ENCODE data around the gene SARNP.
A peak's percentile ranks its signal among the peaks of the same experiment; 100 is the strongest.

SARNP gene

DNA sequence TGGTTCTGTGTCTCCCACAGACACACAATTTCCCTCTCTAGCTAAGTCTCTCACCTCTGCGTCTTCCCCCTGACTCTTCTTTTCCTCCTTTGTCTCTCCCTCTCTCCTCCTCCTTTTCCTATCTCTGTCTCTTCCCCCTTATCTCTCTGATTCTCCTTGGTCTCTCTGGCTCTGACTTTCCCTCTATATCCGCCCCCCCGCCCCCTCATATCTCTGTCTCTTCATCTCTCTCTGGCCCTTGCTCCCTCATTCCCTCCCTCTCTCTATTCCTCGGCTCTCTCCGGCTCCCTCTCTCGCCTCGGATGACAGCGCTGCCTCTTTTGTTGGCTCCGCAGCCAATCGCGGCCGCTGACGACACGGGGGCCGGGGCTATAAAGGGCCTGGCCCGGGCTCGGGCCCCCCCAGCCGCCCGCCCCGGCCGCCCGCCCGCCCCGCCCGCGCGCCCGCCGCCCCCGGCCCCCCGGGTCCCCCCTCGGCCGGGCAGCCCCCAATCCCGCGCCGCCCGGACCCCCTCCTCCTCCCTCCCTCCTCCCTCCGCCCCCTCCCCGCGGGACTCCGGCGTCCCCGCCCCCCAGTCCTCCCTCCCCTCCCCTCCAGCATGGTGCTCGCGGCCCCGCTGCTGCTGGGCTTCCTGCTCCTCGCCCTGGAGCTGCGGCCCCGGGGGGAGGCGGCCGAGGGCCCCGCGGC lies 74.7 kb downstream of the SARNP start, which contains the start of gene GDF11:
Gene GDF11, plus strand, starts transcription at position 404 of the 687 bp plus-strand sequence. Its CDS starts 195 bp downstream, at position 599.
- DNase-seq (ENCODE audit: low read depth): peak; percentile 65

DNA sequence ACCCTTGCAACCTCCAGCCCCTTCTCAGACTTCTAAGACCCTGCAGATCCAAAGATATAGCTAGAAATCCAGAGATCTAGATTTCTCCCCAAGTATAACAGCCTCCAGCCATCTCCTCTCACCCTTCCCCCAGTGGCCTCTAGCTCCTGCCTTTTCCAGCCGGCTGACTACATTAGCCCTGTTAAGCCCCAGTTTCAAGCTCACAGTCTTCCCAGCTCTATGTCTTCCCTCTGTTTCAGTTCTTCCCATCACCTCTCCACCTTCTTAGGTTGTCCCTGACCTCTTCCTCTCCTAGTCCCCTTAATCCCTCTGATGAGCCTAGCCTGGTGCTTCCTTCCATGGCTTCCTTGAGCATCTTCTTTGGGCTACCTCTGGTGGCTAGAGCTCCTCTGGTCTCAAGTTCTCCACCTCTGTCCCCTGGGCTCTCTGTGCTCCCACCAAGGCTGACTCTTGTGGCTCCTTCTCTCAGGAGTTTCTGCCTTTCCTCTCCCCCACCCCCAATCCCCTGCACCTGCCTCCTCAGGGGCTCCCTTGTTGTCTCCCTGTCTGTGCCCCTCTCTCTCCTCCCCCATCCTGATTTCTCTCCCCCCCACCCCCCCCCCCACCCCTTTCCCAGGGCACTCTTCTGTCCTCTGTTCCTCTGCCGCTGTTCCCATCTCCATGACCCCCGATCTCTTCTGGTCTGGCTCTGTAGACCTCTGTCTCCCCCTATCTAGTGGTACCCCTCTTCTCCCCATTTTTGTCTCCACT lies 75.4 kb downstream of the SARNP start:
- DNase-seq (ENCODE audit: low read depth): no peak

DNA sequence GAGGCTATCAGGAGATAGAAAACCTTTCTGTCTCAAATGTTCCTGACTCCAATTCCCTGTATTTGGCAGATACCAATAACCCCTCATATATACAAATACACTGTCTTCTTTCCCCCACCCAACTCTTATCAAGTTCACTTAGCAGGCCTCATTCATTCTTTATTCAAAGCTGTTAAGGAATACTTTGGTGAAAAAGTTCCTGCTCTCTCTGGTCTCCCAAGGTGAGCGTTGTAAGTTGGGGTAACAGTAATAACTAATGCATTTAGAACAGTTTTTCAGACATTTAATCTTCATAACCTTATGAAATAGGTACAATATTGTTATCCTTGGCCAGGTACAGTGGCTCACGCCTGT lies 78.5 kb downstream of the SARNP start:
- DNase-seq (ENCODE audit: low read depth): no peak

DNA sequence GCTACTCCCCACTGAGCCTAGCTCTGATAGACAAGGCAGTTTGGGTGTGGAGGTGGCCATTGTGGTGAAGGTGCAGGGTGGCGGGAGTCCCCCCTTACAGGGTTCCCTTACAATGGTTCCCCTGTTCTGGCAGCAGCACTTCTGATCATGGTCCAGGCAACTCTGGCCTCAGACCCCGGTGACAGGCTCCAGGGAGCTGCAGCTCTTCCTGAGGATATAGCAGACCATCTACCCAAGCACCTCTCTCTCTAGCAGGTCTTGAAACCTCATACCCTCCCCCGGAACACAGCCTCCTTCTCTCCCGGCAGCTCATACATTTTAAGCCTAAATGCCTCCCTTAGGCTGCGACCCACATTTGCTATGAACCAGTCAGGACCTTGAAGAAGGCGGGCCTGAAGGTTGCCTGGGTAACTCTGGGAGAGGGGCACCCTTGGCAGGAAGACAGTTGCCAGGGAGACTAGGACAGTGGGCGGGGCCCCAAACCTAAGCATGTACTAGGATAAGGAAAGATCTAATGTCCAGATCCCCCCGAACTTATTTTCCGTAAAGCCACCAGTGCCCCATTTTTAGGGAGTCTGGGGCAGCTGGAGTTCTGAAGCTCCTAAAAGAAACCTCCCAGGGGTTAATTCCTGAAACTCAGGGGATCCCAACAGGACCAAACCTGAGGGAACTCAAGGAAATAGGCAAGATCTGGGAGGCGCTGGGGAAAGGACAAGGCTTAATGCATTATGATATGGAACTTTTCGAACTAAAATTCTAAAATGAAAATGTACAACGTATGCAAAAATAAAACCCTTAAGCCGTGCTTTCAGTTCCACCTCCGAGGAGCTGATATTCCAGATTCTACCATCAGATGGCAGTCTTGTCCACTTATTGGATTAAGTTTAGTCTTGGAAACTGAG lies 79.2 kb downstream of the SARNP start:
- peak; percentile 73 for DNase-seq (ENCODE audit: low read depth)

DNA sequence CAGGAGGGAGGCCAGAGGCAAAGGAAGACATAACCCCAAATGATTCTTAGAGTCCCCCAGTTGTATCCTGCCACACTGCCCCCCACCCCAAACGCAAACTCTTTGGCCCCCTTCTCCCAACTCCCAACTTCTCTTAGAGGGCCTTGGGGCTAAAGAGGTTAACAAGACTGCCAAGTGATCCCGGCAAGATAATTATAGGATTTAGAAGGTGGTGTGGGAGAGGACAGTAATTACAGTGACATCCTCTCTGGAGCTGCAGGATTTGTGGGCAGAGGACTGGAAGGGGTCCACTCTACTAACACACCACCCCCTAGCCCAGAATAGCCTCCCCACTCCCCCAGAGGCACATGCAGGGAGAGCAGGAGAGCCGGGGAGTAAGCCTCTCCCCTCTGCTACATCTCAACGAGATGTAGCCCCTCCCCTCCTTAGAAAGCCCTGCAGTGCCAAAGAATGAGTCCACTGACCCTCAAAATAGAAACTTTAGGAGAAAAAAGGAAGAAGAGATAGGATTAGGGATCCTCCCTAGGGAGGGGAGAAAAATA lies 79.9 kb downstream of the SARNP start:
- no peak for DNase-seq (ENCODE audit: low read depth)

DNA sequence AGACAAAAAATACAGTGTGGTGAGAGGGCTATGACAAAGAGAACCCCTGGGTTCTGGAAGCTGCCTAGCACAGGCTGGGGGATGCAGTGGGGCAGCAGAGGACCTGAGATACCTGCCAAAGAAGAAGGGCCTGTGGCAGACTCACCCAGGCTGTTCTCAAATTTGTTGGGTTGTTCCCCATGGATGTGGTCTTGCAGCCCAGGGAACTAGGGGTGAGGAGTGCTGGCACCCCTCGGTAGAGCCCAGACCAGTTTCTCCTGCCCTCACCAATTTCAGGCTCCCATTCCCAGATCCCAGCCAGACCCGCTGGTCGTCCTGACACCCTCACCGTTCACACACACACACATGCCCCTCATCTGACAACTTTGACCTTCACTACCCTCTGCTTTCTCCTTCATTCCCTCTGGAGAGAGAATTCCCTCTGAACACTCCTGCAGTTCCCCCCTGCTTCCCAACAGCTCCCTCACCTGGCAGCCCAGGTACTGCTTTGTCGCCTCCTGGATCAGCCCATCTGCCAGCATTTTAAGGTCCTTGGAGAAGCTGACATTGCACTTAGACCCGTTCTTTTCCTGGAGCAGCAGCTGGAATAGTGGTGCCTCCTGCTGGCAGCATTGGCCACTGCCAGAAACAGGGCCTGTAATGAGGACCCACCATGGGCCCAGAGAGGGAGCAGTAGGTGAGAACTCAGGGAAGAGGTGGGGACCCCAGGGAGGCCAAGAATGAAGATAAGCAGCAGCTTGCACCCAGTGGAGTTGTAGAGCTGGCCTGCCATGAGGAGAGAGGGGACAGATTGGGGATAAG lies 80.5 kb downstream of the SARNP start:
- DNase-seq (ENCODE audit: low read depth): no peak

DNA sequence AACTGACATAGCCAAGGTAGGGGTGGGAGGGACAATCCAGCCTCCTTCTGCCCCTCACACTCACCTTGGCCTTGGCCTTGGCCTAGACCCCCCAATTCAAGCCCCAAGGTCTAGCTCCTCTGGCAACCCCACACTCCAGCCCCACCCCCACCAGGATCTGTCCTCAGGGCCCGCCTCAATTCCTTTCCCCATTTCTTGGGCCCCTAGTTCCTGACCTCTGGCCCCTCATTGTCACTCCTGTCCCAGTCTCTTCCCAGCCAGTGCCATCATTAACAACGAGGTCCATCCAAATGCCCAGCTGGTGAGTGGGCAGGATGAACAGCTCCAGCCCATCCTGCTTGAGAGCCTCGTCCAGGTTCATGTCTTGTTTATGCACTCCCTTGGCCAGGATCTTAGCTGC lies 81.4 kb downstream of the SARNP start:
- DNase-seq (ENCODE audit: low read depth): no peak

DNA sequence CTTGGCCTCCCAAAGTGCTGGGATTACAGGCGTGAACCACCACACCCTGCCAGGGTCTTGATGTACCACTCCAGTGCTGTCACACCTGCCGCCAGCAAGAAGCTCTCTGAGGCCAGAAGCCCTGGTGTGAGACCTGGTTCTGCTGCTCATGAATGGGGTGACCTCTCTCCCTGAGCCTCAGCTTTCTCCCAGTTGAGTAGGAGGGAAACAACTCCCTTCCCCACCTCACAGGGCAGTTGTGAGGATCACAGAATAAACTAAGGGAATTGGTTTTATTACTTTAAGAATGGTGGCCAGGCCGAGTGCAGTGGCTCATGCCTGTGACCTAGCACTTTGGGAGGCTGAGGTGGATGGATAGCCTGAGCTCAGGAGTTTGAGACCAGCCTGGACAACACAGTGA lies 82.9 kb downstream of the SARNP start:
- DNase-seq (ENCODE audit: low read depth): no peak

DNA sequence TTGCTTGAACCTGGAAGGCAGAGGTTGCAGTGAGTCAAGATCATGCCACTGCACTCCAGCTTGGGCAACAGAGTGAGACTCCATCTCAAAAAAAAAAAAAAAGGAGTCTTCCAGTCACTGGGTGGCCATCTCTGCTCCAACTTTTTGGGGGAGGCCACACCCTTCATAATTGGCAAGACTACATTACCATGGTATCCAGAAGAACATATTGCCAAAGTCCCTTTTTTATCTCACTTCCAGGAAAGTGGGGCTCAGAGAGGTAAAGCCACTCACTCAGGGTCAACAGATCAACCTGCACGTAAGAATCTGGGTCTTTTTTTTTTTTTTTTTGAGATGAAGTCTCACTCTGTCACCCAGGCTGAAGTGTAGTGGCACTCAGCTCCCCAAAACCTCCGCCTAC lies 83.7 kb downstream of the SARNP start:
- DNase-seq (ENCODE audit: low read depth): no peak

DNA sequence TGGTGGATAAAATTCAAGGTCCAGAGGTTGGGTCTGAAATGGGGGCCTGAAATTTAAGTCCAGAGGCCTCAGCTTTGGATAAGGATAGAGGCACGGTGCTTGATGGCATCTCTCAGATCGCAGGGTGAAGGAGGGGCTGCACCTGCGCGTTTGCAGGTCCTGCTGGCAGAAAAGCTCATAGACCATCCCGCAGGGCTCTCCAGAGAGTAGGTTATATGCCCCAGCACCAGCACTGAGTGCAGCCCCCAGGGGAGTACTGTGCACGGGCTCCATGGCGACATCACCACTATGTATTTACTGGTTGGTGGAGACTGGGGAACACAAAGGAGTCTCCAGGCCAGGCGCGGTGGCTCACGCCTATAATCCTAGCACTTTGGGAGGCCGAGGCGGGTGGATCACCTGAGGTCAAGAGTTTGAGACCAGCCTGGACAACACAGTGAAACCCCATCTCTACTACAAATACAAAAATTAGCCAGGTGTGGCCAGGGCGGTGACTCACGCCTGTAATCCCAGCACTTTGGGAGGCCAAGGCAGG lies 84.4 kb downstream of the SARNP start:
- no peak for DNase-seq (ENCODE audit: low read depth)

DNA sequence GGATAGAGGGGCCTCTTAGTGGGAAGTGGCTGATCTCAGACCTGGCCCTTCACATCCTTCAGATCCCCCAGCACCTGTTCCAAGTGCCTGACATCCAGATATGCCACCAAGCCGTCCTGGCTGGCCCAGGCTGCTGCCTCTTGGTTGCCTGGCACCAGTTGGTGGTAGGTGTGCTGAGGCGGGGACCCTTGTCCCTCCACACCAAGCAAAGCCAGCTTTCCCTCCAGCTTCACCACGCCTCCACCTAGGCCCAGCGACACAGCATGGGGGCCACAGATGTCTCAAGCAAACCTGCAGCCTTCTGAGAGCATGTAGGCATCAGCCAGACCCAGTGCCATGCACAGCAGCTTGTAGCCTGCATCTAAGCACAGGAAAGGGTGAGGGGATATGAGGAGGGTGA lies 85.2 kb downstream of the SARNP start:
- no peak for DNase-seq (ENCODE audit: low read depth)

DNA sequence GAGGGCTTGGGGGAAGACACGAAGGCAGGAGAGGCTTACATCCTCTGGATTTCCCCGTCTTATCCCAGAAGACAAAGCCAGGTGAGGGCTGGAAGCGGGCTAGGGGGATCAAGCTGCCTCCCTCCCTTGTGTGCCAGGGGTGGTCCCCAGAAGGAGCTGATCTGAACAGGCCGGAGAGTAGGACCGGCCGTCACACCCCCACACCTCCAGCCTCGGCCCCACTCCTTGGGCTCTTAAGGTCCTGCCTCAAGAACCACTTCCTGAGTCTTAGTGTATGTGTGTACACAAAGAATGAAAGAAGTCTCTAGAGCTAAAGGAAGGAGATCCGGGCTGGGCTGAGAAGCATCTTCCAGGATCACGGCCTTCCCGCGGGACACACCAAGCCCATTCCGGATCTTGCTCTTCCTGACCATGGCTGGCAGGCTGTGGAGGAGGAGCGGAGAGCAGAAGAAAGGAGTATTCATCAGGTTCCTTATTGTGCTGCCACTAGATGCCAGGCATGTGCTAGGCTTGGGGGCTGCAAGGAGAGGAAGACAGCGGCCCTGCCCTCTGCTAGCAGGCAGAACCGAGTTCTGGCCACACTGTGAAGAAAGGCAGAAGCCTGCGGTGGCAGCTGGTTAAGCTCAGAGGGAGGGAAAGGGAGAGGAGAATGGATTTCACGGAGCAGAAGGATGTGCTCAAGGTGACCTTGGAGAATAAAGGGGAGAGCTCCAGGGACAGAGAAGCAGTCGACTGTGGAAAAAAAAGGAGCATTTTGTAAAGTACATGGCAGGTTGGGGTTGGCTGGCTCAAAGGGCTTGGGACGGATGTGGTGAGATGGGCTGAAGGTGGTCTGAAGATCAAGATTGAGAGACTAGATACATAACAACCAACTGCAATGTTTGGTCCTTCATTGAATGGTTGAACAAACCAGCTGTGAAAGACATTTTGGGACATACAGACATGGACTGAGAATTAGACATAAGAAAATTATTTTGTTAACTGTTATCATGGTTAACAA lies 87.4 kb downstream of the SARNP start:
- no peak for DNase-seq (ENCODE audit: low read depth)

DNA sequence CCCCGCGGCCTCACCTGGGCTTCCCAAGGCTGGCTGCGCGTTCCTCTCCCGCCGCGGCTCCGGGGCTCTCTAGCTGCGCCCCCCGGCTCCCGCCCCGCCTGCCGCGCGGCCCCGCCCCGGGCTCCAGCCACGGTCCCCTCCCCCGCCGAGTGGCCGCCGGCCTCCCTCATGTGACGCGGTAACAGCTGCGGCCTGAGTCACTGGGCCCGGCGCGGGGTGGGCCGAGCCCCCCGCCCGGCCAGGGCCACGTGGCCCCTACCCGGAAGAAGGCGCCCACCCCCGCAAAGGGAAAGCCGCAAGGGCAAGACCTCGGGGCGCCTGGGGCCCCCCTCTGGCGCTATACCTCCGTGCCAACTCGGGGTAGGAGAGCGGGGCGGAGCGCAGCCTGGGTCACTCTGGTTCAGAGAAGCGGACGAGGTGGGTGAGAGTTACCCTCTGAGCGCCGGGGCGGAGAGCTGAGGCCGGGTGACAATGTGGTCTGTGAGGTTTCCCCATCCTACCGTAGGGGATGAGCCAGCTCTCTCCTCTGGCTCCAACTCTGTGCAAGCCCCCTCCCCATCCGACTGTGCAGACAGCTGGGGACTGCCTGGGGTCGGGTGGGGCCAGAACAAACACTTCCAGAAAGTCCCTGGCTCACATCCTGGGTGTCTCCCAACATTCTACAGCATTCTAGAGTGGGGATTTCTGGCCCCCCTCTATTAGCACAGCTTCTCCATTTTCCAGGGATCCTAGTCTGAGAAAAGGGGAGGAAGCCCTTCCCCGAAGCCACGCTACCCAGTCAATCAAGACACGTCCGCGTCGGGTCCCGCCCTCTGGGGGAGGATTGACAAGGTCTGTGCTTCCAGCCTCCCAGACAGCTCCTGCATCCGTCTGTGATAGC lies 88.3 kb downstream of the SARNP start, which contains the start of gene CD63:
Gene CD63, minus strand, starts transcription at position 71 of the 880 bp plus-strand sequence. CDS start 668 bp downstream, outside the sequence.
- peak; percentile 69 for DNase-seq (ENCODE audit: low read depth)

DNA sequence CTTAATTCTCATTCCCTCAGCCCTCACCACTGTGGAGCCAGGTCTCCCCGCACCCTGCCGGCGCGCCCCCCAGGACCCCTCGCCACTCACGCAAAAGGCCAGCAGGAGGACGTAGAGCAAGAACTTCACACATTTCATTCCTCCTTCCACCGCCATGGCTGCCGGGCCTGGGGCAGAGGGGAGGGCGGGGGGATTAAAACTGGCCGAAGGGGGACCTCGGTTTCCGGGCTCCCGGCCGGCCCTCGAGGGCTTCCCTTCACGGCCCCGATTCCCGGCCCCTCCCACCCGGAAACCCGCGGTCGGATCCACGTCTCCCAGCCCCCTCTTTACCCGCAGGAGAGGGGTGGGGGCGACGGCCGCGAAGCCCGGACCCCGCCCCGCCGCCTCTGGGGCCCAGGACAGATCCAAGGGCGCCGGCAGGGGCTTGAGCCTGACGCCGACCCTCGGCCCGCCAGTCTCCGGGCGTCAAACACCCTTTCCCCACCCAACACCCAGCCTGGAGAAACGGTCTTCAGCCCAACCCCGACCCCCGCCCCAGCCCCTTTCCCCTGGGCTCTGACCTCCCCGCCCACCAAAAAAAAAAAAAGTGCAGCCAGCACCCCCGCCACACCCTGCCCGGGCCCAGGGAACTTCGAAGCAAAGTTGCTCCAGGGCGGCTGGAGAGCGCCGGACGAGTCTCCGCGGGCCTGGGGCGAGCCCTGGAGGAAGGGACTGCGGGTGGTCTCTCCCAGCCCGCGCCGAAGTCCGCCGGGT lies 89.2 kb downstream of the SARNP start:
- no peak for DNase-seq (ENCODE audit: low read depth)

DNA sequence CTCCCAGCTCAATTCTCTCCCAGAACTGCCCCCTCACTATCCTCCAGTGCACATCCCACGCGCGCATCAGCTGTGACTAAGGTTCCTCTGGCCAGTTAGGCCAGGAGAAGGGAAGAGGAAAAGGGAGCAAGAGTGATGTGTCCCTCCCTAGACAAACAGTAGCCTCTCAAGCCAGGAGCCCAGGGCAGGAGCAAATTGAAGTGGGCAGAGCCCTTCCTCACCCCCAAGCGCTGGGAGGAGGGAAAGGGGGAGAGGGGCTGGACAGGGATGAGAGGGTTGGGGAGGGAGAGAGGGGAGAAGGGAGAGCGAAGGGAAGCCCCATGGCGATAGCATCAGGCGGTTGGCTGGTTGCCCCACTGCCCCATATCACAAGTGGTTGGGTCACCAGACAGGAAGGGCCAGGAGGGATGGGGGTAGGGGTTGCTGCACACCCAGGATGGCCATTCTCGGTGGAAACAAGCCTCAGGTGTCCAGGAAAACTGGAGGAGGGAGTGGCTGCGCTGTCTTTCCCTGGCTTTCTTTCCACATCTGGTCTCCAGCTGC lies 89.8 kb downstream of the SARNP start:
- no peak for DNase-seq (ENCODE audit: low read depth)

DNA sequence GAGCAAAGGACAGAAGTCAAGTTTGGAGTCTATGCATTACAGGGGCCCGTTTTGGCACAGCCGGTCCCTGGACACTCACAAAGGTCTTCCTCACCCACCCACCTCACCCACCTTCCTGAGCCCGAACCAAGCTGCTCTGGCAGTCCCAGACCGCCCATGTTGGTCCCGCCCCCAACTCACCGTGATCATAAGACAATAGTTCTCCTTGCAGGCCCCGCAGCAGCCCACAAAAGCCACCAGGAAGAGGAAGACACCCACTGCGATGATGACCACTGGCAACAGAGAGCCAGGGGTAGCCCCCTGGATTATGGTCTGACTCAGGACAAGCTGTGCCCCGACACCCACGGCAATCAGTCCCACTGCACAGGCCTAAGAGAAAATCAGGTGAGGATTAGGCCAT lies 90.6 kb downstream of the SARNP start:
- no peak for DNase-seq (ENCODE audit: low read depth)

DNA sequence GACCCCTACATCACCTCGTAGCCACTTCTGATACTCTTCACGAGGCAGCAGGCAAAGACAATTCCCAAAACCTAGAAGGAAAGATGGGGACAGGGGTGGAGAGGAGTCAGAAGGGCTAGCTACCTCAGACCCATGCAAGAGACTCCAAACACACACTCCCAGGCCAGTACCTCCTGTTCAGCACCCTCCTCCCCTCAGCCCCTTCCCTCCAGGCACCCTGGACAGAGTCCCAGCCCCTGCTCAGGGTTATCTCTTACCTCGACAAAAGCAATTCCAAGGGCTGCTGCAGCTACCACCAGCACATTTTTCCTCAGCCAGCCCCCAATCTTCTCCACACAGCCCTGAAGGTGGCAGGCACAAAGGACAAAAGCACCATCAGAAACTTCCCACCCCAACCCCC lies 92.0 kb downstream of the SARNP start:
- DNase-seq (ENCODE audit: low read depth): no peak

DNA sequence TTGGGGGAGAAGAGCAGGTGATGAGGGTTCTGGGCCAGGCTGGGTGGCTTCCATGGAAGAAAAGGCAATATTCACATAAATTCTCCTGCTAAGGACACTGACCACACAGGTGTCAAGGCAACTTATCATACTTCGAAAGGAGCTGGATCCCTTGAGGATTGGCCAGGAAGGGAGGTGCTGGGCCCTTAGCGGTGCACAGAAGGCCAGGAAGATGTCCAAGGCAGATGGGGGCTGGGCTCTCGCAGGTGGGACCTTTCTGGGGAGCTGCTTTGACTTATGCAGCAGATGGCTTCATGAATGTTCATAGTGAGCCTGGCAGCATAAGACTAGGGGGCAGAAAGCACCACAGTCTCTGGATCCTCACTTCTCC lies 92.6 kb downstream of the SARNP start:
- no peak for DNase-seq (ENCODE audit: low read depth)
